ENCODE measurements around the gene KNTC1. TPM values are rescaled to one million over a fixed set of nuclear protein-coding genes. Genes with fewer than 3 reads are reported as not detected.
"Not testable (repeated sequence)": the region's sequence is repeated elsewhere in the genome, so short reads cannot be mapped to it uniquely, and the experiment has no call there.

Gene KNTC1
- total RNA-seq, 1 donor from 2014 or later: 40.8 TPM

GRCh38 chr12:122505419-122506051, 21.5 kb upstream of the KNTC1 start:
- no peak for DNase-seq

GRCh38 chr12:122506393-122506938, 20.6 kb upstream of the KNTC1 start:
- no peak for DNase-seq

GRCh38 chr12:122508163-122508562, 18.9 kb upstream of the KNTC1 start:
- no peak for DNase-seq

GRCh38 chr12:122513028-122513427, 14.0 kb upstream of the KNTC1 start:
- not testable (repeated sequence) for DNase-seq

- DNase-seq: no peak
Observed at GRCh38 chr12:122513660-122514059, 13.4 kb upstream of the KNTC1 start.

GRCh38 chr12:122515275-122515674, 11.8 kb upstream of the KNTC1 start:
- no peak for DNase-seq

GRCh38 chr12:122516544-122517361, 10.3 kb upstream of the KNTC1 start:
- DNase-seq: no peak

- no peak for DNase-seq
Observed at GRCh38 chr12:122517877-122518276, 9.2 kb upstream of the KNTC1 start.

GRCh38 chr12:122518908-122519307, 8.1 kb upstream of the KNTC1 start:
- DNase-seq: no peak

GRCh38 chr12:122519418-122519817, 7.6 kb upstream of the KNTC1 start:
- no peak for DNase-seq

GRCh38 chr12:122520676-122521075, 6.4 kb upstream of the KNTC1 start:
- no peak for DNase-seq

- DNase-seq: no peak
Observed at GRCh38 chr12:122523280-122523679, 3.8 kb upstream of the KNTC1 start.

- DNase-seq: no peak
Observed at GRCh38 chr12:122523846-122524718, 3.0 kb upstream of the KNTC1 start.

- no peak for DNase-seq
Observed at GRCh38 chr12:122527478-122527944, 462 bp downstream of the KNTC1 start.

GRCh38 chr12:122528582-122528981, 1.5 kb downstream of the KNTC1 start:
- DNase-seq: no peak

- no peak for DNase-seq
Observed at GRCh38 chr12:122528992-122529391, 1.9 kb downstream of the KNTC1 start.

GRCh38 chr12:122533856-122534255, 6.8 kb downstream of the KNTC1 start:
- no peak for DNase-seq

GRCh38 chr12:122537021-122537420, 10.0 kb downstream of the KNTC1 start:
- no peak for DNase-seq

GRCh38 chr12:122538496-122538895, 11.4 kb downstream of the KNTC1 start:
- DNase-seq: no peak

GRCh38 chr12:122544537-122544936, 17.5 kb downstream of the KNTC1 start:
- no peak for DNase-seq

- DNase-seq: no peak
Observed at GRCh38 chr12:122545855-122546254, 18.8 kb downstream of the KNTC1 start.

- no peak for DNase-seq
Observed at GRCh38 chr12:122547330-122547729, 20.3 kb downstream of the KNTC1 start.
